ENCODE data around the gene SLC2A6. TPM values are rescaled to one million over a fixed set of nuclear protein-coding genes. Genes with fewer than 3 reads are reported as not detected.

SLC2A6 gene
- polyA plus RNA-seq, 1 donor (not counting 4 experiments of a cell fraction or from before 2014, with no cell fraction given) = 15.9 TPM

DNA sequence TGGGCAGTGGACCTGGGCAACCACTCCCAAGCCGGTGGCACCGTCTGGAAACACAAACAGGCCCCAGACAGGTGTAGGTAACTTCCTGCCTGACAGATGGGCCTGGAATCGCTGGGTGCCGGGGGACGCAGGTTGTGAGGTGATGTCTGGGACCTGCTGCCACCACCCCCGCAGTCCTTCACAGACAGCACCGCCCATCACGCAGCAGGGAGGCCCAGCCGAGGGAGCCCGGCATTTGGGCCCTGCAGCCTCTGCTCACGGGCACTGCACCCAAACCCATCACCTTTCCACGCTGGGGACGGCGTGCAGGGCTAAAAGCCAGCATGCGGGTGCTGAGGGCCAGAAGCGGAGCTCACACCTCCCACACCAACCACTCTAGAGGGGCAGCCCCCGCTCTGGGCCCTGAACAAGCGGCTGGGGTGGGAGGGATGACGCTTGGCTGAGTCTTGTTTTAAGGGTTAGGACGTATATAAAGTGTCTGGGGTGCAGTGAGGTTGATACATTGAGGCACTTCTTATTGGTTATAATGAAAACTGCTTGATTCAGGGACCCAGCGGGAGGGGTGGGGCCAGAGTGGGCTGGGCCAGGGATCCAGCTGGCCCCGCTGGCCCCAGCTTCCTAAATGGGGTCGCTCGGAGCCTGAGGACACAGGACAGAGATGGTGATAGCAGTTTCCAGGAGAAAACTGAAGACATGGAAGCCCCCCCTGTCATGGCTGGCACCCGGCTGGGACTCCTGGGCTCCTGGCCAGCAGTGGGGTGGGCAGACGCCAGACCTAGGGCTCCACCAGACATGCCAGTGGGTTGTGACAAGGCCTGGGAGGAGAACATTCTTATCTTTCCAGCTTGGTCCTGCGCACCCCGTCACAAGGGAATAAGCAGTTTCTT is 34.6 kb upstream of the SLC2A6 start:
- no peak for TF ChIP-seq EZH2 (IDR thresholded peaks at IDR 0.05; ENCODE audit: low read length)
- TF ChIP-seq, protein P1, sequence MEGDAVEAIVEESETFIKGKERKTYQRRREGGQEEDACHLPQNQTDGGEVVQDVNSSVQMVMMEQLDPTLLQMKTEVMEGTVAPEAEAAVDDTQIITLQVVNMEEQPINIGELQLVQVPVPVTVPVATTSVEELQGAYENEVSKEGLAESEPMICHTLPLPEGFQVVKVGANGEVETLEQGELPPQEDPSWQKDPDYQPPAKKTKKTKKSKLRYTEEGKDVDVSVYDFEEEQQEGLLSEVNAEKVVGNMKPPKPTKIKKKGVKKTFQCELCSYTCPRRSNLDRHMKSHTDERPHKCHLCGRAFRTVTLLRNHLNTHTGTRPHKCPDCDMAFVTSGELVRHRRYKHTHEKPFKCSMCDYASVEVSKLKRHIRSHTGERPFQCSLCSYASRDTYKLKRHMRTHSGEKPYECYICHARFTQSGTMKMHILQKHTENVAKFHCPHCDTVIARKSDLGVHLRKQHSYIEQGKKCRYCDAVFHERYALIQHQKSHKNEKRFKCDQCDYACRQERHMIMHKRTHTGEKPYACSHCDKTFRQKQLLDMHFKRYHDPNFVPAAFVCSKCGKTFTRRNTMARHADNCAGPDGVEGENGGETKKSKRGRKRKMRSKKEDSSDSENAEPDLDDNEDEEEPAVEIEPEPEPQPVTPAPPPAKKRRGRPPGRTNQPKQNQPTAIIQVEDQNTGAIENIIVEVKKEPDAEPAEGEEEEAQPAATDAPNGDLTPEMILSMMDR (optimal IDR thresholded peaks at IDR 0.05 in 1 of 3, IDR thresholded peaks at IDR 0.05 in 1 of 3, conservative IDR thresholded peaks at IDR 0.05 in 1 of 3; ENCODE audit: extremely low read depth in 1 of 3, insufficient read depth in 2 of 3, low read length in 3 of 3) = no peak
- dilution Hi-C loops (cut with MboI; ENCODE audit: extremely low pct_ligation_motif_present, low sequenced_read_pairs) = no loop called here
- peaks cover 12% of the 10 kb centered on the region for H3K4me1 ChIP-seq (ENCODE audit: control insufficient read depth, extremely low read depth, insufficient read depth, low read length)
- no peaks in the 10 kb centered on the region for H3K9me1 ChIP-seq (ENCODE audit: control insufficient read depth, extremely low read depth, insufficient read depth, low read length)
- no peaks in the 10 kb centered on the region for H3K79me2 ChIP-seq (ENCODE audit: control insufficient read depth, insufficient read depth, low read length)
- peaks cover 2% of the 10 kb centered on the region for H3K9me3 ChIP-seq (ENCODE audit: control insufficient read depth, low read depth, low read length)
- no peaks in the 10 kb centered on the region for H4K20me1 ChIP-seq (ENCODE audit: control insufficient read depth, extremely low read depth, insufficient read depth, low read length)
- no peak overlapping the region for H2AFZ ChIP-seq (ENCODE audit: control insufficient read depth, low read length)
- DNase-seq (ENCODE audit: low read depth, low spot score) = no peak
- no peak overlapping the region for H3K9ac ChIP-seq (ENCODE audit: control insufficient read depth, extremely low read depth, insufficient read depth, low read length)
- H3K4me3 ChIP-seq (ENCODE audit: control insufficient read depth in 2 of 3, extremely low read depth in 1 of 3, insufficient read depth in 2 of 3, low read depth in 1 of 3, low read length in 3 of 3) = no peak overlapping the region
- no peak for FAIRE-seq
- H3K27me3 ChIP-seq (ENCODE audit: control insufficient read depth, extremely low read depth, insufficient read depth, low read length) = peaks cover 14% of the 10 kb centered on the region
- no peaks in the 10 kb centered on the region for H3K36me3 ChIP-seq (ENCODE audit: control insufficient read depth in 2 of 2, extremely low read depth in 1 of 2, insufficient read depth in 2 of 2, low read length in 2 of 2)
- no peak overlapping the region for H3K27ac ChIP-seq (ENCODE audit: control insufficient read depth, insufficient read depth, low read length)
- no peak overlapping the region for H3K4me2 ChIP-seq (ENCODE audit: control insufficient read depth, extremely low read depth, insufficient read depth, low read depth, low read length)

DNA sequence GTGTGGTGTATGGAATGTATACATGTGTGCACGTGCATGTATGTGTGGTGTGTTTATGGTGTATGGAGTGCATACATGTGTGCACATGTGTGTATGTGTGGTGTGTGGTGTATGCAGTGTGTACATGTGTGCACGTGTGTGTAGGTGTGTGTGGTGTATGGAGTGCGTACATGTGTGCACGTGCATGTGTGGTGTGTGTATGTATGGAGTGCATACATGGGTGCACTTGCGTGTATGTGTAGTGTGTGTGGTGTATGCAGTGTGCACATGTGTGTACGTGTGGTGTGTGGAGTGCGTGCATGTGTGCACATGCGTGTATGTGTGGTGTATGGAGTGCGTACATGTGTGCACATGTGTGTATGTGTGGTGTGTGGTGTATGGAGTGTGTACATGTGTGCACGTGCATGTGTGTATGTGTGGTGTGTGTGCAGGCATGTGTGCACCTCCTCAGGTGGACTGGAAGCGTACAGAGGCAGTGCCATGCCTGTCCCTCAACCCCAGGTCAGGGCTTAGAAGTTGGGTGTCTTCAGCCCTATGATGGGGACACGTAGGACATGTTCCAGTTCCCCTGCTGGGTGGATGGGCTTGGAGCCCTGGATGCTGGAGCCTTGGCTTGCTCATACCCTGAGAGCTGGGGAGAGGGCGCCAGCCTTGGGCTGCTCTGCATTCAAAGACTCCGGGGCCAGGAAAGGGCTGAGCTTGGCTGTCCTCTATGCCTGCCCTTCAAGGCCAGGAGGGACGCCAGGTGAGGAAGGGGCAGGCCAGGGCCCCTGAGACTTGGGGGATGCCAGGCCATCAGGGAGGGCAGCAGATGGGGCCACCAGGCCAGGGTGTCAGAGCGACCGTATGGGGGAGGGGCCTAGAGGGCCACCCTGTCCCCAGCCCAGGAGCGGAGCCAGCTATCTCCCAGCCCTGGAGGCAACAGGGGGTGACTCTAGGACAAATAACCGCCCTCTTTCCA is 33.6 kb upstream of the SLC2A6 start:
- Histone ChIP-seq H3K27me3 (ENCODE audit: control insufficient read depth, extremely low read depth, insufficient read depth, low read length) (peaks cover 22% of the 10 kb centered on the region), H3K79me2 (ENCODE audit: control insufficient read depth, insufficient read depth, low read length) (no peaks in the 10 kb centered on the region)

More for the DNA sequence above, 33.6 kb upstream of the SLC2A6 start:
- H3K36me3 ChIP-seq (ENCODE audit: control insufficient read depth in 2 of 2, extremely low read depth in 1 of 2, insufficient read depth in 2 of 2, low read length in 2 of 2) = no peaks in the 10 kb centered on the region
- H3K9me1 ChIP-seq (ENCODE audit: control insufficient read depth, extremely low read depth, insufficient read depth, low read length) = no peaks in the 10 kb centered on the region
- no peak overlapping the region for H3K4me3 ChIP-seq (ENCODE audit: control insufficient read depth in 2 of 3, extremely low read depth in 1 of 3, insufficient read depth in 2 of 3, low read depth in 1 of 3, low read length in 3 of 3)
- DNase-seq (ENCODE audit: low read depth, low spot score) (no peak), FAIRE-seq (no peak)
- TF ChIP-seq EZH2 (IDR thresholded peaks at IDR 0.05; ENCODE audit: low read length) = no peak
- dilution Hi-C loops (cut with MboI; ENCODE audit: extremely low pct_ligation_motif_present, low sequenced_read_pairs) = no loop called here
- H3K9ac ChIP-seq (ENCODE audit: control insufficient read depth, extremely low read depth, insufficient read depth, low read length) = no peak overlapping the region
- peaks cover 12% of the 10 kb centered on the region for H3K4me1 ChIP-seq (ENCODE audit: control insufficient read depth, extremely low read depth, insufficient read depth, low read length)
- no peaks in the 10 kb centered on the region for H4K20me1 ChIP-seq (ENCODE audit: control insufficient read depth, extremely low read depth, insufficient read depth, low read length)
- peaks cover 2% of the 10 kb centered on the region for H3K9me3 ChIP-seq (ENCODE audit: control insufficient read depth, low read depth, low read length)
- no peak overlapping the region for H3K27ac ChIP-seq (ENCODE audit: control insufficient read depth, insufficient read depth, low read length)
- no peak overlapping the region for H3K4me2 ChIP-seq (ENCODE audit: control insufficient read depth, extremely low read depth, insufficient read depth, low read depth, low read length)
- no peak overlapping the region for H2AFZ ChIP-seq (ENCODE audit: control insufficient read depth, low read length)

Measured in keratinocyte (primary cell).